Measurements from ENCODE around the gene CAPN9. TPM values are rescaled to one million over a fixed set of nuclear protein-coding genes. Genes with fewer than 3 reads are reported as not detected.
"Not testable (repeated sequence)": the region's sequence is repeated elsewhere in the genome, so short reads cannot be mapped to it uniquely, and the experiment has no call there.

CAPN9 gene, protein sequence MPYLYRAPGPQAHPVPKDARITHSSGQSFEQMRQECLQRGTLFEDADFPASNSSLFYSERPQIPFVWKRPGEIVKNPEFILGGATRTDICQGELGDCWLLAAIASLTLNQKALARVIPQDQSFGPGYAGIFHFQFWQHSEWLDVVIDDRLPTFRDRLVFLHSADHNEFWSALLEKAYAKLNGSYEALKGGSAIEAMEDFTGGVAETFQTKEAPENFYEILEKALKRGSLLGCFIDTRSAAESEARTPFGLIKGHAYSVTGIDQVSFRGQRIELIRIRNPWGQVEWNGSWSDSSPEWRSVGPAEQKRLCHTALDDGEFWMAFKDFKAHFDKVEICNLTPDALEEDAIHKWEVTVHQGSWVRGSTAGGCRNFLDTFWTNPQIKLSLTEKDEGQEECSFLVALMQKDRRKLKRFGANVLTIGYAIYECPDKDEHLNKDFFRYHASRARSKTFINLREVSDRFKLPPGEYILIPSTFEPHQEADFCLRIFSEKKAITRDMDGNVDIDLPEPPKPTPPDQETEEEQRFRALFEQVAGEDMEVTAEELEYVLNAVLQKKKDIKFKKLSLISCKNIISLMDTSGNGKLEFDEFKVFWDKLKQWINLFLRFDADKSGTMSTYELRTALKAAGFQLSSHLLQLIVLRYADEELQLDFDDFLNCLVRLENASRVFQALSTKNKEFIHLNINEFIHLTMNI
- polyA plus RNA-seq (ENCODE audit: insufficient read length) = 1.4 TPM
- long read RNA-seq, donor 1 = 0 reads
- long read RNA-seq, donor 2 = 0 reads
- long read RNA-seq, donor 3 = 0 reads
- long read RNA-seq, donor 4 = 0 reads
- long read RNA-seq, donor 5 = 0 reads
- long read RNA-seq, donor 6 = 0 reads
- long read RNA-seq, donor 7, partial matches to known transcripts = 12 of 59 reads
- long read RNA-seq, donor 7, other reads (novel, unspliced or antisense) = 47 of 59 reads
- long read RNA-seq, donor 8 = 0 reads

DNA sequence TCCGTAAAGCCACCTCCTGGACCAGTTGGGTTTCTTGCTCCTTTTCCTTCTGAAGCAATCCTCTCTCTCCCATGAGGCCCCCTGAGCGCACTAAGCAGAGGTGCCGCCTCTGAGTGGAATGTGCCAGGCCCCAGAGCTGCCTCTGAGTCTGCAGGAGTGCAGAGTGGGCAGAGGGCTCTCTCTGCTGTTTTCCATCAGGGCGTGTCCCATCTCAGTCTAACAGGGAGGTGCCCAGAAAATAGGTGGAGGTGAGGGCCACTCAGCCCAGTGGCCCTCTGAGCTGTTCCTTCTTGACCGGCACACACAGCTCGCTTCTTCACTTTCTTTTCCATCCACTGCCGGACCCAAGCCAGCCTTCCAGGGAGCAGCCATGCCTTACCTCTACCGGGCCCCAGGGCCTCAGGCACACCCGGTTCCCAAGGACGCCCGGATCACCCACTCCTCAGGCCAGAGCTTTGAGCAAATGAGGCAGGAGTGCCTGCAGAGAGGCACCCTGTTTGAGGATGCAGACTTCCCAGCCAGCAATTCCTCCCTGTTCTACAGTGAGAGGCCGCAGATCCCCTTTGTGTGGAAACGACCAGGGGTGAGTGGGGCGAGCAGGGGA, at the start of gene CAPN9:
Gene CAPN9, plus strand, starts transcription at position 262 of the 604 bp plus-strand sequence. Its CDS starts 109 bp downstream, at position 371.
- no peak for DNase-seq

DNA sequence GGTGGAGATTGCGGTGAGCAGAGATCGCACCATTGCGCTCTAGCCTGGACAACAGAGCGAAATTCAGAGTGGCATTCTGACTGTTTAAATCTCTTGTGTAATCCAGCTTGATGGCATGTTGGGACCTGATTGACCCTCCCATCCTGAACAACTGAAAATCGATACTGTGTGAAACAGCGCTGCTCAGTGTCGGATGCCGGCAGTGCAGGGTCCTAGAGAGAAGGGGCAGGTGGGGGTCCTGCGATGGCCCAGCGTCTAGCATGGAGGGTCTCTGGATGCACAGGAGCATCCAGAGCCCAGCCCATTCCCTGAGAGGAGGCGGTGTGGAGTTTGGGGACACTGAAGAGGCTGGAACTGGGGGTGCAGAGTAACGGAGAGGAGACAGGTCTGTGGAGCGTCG, 49.1 kb upstream of the CAPN9 start:
- DNase-seq = no peak

DNA sequence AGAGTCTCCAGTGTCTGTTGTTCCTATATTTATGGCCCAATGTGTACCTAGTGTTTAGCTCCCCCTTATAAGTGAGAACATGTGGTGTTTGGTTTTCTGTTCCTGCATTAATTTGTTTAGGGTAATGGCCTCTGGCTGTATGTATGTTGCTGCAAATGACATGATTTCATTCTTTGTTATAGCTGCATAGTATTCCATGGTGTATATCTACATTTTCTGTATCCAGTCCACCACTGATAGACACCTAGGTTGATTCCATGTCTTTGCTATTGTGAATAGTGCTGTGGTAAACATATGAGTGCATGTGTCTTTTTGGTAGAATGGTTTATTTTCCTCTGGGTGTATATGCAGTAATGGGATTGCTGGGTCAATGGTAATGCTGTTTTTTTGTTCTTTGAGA, 48.2 kb upstream of the CAPN9 start:
- DNase-seq = not testable (repeated sequence)

DNA sequence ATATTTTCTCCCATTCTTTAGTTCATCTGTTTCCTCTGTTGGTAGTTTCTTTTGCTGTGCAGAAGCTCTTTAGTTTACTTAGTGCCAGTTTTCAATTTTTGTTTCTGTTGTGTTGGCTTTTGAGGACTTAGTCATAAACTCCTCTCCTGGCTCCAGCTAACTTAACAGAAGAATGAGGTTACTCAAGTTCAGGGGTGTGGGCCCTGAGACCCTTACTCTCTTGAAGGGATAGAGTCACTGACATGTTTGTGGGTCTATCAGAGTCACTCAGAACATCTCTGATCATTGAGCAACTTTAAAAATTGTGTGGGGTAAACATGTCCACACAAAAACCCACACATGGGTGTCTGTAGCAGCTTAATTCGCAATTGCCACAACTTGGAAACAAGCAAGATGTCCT, 47.5 kb upstream of the CAPN9 start:
- DNase-seq = no peak

DNA sequence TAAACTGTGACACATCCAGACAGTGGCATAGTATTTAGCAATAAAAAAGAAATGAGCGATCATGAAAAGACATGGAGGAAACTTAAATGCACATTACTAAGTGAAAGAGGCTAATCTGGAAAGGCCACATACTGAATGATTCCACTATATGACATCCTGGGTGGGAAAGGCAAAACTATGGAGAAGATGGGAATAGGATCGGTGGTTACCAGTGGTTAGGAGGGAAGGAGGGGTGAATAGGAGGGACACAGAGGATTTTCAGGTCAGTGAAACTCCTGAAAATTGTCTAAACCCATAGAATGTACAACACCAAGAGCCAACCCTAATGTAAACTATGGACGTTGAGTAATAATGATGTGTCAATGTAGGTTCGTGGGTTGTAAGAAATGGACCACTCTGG, 47.1 kb upstream of the CAPN9 start:
- DNase-seq = no peak

DNA sequence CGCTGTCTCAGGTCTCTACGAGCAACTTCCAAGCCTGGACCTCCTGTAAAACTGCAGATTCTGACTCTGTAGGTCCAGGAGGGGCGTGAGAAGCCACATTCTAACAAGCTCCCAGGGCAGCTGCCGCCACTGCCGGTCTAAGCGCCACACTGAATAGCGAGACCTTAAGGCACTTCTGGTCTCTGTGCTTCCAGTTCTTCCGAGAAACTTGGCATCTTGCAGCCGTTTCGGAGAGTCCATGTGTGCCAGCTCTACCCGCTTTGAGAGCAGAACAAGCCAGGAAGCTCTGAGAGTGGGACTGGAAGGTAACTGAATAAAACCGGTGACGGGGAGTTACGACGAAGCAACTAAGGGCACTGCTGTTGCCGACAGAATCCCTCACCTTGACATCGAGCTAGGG, 45.8 kb upstream of the CAPN9 start:
- DNase-seq = no peak

DNA sequence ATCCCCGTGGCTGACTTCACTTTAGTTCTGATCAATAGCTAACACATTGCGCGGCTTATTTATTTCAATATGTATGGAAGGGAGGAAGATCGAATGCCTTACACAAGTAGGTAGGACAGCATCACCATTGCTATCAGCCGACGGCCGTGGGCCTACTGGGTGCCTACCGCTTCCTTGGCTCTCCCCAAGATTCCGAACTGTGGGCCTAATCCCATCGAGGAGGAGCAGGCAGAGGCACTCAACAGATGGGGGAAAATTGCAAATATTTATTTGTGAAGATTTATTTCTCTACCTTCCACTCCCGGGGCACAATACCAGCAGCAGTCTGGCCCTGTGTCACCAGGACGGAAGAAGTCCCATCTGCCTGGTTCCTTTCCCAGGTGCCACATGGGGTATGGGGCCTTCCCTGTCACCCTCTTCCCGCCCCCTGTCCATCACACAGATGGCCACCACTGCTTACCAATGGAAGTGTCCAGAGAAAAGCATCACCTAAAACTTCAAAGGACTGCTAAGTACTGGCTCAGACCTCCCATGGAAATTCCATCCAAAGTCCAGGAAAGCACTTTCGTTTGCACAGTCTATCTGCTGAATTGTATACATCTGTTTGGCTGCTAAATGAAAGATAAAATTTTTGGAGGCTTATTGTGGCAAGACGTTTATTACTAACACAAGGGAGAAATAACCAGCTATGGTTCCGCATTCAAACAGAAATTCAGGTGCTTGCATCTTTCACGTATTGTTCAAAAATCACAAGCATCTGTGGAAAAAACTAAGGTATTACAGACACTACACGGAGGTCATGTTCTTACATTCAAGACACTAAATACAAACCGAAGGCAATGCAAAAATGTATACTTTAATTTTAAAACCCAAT, 45.1 kb upstream of the CAPN9 start:
- DNase-seq = no peak

DNA sequence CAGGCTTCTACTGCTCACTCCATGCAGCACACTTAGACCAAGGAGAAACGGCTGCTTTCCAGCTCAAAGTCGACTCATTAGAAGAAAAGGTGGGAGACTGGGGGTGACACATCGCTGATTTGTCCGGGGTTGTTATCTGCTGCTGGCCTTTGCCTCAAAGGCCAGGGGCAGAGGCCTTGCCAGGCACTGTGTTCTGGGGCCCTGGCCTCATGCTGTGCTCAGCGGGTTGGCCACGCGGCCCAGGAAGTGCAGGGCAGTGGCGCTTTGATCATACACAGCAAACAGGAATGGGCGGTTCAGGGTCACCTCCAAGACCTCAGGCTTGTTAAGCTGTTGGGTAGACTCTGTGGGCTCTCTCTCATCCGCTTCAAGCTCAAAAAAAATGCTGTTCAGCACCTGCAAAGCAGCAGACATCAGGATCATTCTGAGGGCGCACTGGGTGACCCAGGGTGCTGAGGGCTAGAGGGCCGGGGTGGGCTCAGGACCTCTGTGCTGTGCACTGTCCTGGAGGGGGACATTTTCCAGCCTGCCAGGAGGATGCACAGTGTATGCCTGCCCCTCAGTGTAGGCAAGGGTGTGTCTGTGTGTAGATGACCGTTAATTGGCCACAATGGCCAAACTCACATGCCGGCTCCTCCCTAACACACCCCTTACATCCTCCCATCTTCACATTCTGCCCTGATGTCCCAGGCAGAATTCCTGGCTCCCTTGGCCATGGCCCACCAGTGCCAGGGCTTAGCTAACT, 44.1 kb upstream of the CAPN9 start:
- DNase-seq = peak; percentile 37

DNA sequence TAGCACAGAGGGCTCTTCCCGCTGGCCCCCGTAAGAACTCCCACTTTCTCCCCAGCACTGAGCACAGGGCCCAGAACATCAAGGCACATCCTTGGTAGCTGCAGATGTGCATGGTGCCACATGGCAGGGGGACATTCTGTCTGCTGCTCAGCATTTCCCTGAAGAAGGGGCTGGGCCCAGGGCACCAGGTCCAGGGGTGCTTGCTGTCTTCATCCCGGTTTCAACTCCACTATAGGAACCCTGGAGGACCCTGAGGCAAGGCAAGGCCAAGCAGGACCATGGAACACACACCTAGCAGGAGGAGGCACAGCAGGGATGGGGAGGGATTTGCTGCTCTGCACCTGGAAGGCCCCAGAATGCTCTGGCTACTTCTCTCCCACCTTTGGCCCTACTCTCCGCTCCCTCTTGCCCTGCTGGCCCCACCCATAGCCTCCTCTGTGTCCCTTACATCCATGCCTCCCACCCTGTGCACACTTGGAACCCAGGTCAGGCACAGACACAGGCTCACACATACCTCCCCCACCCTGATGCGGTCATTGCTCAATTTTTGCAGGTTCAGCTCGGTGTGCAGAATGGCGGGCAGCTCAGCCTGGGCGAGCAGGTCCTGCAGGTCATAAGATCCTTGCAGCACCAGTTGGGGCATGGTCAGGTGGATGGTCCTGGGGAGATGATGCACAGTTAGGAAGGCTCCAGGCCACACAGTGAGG, 43.4 kb upstream of the CAPN9 start:
- no peak for DNase-seq

DNA sequence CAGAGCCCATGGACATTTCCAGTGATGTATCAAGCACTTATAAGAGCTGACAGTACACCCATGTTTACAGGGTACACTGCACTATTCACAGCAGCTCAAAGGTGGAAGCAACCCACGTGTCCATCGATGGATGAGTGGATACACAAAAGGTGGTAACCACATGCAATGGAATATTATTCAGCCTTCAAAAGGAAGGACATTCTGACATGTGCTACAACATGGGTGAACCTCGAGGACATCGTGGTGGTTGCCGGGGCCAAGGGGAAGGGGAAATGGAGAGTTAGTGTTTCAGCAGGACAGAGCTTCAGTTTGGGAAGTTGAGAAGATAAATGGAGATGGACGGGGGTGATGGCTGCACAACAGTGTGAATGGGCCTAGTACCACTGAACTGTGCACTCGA, 42.4 kb upstream of the CAPN9 start:
- DNase-seq = no peak

DNA sequence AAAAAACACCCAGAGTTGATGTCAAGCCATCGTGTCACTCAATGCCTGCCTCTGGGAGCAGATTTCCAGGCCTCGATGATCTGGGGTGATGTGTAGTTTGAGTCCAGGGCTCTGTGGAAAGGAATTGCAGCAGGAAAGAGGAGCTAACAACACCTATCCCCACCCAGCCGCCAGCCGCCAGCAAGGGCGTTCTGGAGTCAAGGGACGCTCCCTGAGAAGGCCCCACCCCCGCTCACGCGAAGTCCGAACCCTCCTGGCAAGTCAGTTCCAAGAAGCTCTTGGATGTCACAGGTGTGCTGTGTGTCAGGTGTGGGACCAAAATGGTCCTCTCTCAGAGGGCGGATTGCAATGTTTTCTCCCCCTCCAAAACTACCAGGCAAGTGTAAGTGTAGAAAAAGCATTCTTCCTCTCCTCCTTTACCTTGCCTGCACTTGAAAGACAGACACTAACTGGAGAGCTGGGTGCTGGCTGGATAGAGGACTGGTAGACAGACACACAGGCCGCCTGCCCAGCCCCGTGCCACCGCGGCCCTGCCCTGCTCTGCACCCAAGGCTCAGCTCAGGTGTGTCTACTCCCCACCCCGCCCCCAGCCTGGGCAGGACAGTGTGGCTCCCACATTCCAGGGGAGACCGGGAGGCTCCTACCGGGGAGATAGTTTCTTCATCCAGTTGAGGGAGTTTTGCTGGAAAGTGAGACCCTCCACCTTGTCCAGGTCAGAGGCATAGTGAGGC, 41.7 kb upstream of the CAPN9 start:
- DNase-seq = no peak

DNA sequence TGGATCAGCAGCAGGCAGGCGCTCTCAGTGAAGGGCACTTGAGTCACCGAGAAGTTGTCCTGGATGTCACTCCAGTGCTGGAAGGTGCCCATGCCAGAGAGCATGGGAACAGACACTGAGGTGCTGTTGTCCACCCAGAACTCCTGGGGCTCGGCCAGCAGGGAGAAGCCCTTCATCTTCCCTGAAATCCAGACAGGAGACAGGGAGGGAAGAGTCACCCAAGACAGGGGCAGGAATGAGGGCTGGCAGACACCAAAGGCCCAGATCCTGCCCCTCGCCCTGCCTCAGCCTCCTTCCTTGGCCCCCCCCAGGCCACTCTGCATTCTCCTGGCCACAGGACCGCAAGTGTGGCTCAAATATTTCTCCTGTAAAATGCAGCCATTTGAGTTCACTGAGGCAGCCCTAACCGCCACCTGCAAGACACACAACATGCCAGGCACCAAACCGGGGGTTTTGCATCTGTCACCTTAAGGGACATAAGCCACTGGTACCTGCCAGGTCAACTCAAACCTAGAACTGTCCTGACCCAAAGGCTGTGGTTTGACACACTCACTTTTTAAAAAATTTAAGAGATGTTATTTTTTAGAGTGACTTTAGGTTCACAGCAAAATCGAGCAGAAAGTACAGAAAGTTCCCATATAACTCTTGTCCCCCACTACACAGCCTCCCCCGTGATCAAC, 41.0 kb upstream of the CAPN9 start:
- DNase-seq = no peak

DNA sequence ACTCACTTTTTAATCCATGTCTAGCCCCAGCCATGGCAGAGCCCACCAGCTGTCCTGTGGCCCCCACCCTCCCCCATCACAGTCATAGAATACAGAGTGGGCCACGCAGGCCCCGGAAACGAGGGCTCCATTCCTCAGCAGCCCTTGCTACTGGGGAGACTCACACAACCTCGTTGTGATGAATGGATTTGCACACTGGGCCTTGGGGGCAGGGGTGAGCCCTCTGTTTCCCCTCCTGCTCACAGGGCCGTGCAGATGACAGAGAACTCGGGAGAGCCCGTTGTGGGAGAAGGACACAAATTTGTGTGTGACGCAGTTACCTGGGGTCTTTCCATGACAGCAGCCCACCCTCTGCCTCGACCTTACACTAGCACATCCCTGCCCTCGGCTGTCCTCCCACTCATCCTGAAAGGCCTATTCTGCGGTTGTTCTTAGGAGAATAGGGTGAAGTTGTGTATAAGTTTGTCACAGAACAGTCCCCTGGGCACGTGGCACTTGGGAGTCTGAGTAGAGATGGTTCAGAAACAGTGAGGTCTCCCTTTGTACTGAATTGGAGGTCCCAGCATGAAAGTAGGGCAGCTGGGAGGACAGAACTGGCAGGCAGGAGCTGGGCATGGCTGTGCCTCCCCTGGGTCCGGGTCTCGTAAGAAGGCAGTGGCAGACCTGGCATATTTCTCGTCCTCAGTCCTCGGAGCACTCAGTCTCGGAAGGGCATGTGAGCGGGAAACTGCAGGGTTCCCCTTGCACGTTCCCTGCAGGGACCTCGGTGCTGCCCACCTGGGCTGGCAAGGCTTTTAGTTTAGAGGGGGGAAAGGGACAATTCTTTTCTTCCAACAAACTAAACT, 40.1 kb upstream of the CAPN9 start:
- DNase-seq = no peak

DNA sequence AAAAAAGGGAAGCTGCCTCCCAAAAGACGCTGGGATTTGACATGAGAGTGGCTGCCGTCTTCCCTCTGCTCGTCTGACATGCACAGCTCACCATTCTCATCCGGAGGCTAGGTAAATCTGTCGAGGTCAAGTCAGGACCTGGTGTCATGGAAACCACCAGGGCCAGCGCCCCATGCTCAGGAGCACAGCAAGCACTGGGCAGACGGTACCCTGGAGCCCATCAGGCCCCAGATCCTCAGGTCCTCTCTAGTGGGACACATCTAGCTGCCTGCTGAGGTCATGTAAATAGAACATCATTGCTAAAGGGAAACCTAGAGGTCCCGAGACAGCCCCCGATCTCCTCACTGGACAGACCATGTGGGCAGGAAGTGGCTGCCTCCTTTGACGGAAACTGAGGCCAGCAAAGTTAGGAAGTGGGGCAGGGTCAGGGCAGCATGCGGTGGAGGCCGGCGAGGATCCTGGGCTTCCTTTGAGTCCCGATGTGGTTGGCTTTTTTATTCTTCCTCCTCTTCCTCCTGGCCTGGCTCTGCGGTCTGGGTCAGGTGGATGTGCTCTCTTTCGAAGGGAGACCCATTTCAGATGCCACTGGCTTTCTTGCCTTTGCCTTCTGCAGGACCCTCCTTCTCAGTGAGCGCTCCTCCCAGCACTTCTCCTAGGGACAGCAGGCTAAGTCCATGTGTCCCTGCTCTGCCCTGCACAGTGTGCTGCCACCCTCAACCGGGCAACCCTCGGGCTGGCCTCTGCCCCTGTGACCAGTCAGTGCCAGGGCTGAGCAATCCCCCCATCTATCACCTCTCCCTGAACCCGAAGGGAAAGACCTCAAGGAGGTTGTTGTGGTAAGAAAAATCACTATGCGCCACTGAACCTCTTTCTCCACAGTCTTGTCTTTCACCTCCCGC, 39.2 kb upstream of the CAPN9 start:
- DNase-seq = no peak

DNA sequence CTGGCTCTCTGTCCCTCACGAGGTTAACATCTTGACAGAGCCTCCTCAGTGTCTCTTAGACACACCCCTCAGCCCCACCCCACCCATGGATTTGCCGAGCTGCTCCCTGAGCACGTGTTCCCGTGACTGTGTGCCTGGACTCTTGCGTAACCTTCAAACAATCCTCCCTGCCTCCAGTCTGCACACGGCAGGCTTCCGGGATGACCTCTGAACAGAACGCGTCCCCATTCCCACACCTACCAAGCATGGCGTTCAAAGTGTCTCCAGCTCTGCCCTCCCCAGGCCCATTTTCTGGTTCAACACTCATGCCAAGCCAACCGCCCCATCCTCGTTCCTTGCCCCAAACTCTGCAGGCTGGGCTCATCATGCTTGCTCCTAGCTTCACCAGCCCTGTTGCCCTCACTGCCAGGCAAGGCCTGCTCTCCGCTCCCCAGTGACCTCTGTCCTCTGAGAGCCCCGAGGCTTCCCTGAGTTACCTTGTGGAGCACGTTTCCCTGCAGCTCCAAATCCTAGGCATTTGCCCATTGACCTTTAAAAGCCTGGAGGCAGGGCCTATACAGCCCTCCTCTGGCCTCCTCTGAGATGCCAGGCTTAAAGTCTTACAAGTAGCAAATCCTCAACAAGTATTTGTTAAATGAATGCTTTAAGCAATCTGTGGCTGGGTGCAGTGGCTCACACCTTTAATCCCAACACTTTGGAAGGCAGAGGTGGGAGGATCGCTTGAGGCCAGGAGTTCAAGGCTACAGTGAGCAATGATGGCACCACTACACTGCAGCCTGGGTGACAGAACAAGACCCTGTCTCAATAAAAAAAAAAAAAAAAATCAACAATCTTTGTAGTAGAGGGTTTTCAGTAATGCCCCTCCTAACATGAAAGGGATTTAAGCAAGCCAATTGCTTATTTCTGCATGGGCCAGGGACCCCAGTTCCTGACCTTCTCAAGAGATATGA, 38.3 kb upstream of the CAPN9 start:
- DNase-seq = no peak

Measured in left kidney (tissue), 8 donors.